HTR-8/SVneo (cell line): ENCODE measurements around the gene CTPS2.
"Not testable (repeated sequence)": the region's sequence is repeated elsewhere in the genome, so short reads cannot be mapped to it uniquely, and the experiment has no call there.

ENCODE experiments used
- DNase-seq: peaks from one replicate; pipeline ENCODE4 v3.0.0; 2011; ENCODE audit warnings: low spot score, mixed read lengths; ENCODE audit not compliant: insufficient read length
- FAIRE-seq: peaks from 2 replicates; lab custom pipeline; 2011; peaks lifted over from hg19 to GRCh38; lab: Jason Lieb, UNC

CTPS2 gene

DNA sequence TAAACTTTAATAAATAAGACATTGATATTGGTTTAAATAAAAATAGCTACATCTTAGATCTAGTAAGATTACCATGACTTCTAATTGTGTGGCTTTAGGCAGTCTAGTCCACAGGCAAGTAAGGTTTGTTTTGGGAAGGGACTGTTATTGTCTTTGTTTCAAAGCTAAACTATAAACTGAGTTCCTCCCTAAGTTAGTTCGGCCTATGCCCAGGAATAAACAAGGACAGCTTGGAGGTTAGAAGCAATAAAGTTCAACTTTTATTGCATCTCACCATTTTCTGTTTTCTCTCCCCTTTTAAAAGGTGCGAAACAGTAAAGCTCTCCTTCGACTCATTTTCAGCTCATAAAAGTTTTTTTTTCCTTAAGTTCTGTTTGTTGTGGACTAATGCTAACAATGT lies 133.0 kb downstream of the CTPS2 start:
- DNase-seq (no peak), FAIRE-seq (no peak)

DNA sequence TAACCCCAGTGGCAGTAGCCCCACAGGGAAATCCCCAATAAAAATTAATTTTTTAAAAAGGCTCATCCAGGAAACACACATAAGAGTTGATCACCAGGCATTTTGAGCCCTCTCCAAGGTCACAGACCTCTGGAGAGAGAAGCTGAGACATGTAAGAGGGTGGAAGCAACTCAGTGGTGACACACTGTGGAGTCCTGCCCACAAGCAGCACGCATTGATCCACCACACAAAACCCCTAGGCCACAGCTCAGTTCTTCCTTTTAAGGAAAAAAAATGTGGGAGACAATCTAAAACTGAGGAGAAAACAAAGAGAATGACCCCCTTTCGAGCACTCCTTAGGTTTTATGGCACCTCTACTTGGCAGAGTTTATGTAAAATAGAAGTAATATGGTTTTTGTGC lies 134.3 kb downstream of the CTPS2 start:
- DNase-seq (no peak), FAIRE-seq (no peak)

DNA sequence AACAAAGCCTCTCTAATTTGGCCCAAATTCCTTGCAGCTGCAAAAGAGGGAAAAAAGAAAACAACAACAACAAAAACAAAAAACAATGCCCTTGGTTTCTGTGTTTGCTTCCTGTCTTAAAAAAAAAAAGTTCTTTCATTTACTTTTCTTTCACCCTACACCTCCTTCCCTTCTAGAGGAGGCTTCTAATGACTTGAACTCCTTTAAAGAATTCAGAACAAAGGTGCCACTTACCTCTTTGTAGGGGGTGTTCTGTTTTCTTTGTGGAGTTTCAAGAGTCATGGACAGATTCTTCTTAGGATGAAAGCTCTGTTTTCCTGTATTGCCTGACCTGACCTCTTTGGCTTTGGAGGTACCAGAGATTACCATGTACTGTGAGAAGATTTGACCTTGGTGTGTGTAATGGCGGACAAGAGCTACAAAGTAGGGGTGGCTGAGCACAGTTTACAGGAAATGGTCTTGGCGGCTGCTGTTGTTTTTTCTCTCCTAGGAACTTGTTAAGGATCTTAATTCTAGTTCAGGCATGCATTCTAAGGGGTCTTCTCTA lies 134.9 kb downstream of the CTPS2 start:
- FAIRE-seq (no peak), DNase-seq (no peak)

DNA sequence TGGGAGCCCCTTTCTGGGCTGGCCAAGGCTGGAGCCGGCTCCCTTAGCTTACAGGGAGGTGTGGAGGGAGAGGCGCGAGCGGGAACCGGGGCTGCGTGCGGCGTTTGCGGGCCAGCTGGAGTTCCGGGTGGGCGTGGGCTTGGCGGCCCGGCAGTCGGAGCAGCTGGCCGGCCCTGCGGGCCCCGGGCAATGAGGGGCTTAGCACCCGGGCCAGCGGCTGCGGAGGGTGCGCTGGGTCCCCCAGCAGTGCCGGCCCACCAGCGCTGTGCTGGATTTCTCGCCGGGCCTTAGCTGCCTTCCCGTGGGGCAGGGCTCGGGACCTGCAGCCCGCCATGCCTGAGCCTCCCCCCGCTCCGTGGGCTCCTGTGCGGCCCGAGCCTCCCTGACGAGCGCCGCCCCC lies 137.1 kb downstream of the CTPS2 start:
- FAIRE-seq, DNase-seq: not testable (repeated sequence)

DNA sequence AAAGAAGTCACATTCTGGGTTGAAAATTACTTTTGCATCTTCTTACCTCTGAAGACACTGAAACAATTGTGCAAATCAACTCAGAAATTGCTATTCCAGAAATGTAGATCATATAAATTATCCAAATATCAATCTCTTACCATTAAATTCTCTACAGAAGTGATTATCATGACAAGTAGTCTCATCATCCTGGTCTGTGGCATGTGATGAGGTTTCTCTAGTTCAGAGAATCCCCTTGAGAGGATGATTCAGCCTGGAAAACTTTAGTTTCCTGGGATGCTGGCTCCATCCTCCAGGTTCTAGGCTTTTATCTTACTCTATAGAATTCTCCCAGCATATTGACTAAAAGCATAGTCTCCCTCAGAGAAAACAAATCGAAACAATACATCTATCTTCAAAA lies 138.7 kb downstream of the CTPS2 start:
- peak; percentile 55 for DNase-seq
- no peak for FAIRE-seq

DNA sequence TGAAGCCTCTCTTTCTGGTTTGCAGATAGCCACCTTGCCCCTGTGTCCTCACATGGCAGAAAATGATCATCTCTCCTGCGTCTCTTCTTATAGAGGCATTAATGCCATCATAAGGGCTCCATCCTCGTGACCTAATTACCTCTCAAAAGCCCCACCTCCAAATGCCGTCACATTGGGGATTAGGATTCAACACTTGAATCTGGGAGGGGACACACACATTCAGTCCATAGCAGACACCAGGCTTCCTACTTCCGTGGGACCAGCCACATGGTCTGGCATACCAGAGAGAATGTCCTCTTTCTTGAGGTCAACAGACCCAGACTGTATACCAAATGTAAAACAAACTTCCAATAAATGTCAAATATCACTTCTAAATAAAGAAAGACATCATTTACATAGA lies 144.8 kb downstream of the CTPS2 start:
- DNase-seq, result no peak
- no peak for FAIRE-seq

DNA sequence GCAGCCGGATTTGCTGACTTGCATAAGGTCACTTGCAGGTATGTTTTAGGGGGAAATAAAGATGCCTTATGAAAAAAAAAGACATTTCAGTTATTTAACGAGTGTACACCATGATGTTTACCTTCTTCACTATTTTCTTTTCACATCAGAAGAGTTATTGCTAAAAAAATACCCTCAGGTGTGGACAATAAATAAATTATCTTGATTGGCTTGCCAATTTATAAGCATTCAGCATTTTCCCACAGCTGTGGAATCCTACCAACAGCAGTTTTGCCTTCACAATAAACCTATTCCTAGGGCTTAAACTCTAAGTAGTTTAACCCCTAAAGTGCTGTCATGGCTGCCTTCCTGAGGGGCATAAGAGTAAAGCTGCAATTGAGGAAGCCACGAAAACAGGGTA lies 145.9 kb downstream of the CTPS2 start:
- FAIRE-seq (no peak), DNase-seq (no peak)

DNA sequence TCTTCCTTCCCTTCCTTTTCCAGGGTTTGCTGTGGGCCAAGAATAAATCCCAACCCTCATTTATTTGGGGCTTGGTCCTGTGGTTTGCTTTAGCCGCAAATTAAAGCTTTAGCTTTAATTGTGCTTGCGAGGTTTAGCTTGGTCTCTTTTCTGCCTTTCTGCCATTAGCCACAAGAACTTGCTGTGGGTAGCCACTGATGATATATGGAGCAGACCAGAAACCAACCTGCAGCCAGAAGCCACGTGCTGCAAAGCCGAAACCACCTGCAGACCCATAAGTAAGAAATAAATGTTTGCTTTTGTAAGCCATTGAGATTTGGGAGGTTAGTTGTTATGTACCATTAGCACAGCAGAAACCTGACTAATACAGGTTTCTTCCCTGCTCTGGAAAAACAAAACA lies 152.3 kb downstream of the CTPS2 start:
- no peak for FAIRE-seq
- DNase-seq, result no peak

DNA sequence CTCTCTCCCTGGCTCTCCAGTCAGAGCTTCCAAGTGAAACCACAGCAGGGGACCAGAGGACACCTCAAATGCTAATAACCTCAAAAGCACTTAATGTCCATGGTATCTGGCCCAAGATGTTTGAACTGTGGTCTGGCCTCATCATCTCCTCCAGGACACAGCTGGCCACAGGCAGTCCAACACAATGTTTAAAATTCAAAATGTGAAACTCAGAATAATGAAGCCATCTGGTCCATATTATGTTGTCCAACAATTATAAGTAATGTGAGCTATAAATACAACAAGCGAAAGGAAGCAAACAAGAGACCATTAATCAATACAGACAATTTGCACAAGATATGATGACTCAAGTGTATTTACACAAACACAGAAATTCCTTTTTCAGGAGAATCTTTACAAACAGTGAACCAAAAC lies 153.3 kb downstream of the CTPS2 start:
- FAIRE-seq (no peak), DNase-seq (no peak)

DNA sequence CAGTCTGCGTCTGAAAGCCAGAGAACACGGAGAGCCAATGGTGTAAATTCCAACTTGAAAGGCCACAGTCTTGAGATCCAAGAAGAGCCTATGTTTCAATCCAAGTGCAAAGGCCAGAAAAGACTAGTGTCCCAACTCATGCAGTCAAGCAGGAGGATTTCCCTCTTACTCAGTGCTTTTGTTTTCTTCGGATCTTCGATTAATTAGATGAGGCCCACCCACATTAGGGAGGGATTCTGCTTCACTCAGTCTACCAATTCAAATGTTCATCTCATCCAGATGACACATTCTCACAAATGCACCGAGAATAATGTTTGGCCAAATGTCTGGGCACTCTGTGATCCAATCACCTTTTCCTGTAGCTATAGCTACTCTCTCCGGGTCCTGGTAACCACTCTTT lies 154.0 kb downstream of the CTPS2 start:
- DNase-seq (no peak), FAIRE-seq (no peak)

DNA sequence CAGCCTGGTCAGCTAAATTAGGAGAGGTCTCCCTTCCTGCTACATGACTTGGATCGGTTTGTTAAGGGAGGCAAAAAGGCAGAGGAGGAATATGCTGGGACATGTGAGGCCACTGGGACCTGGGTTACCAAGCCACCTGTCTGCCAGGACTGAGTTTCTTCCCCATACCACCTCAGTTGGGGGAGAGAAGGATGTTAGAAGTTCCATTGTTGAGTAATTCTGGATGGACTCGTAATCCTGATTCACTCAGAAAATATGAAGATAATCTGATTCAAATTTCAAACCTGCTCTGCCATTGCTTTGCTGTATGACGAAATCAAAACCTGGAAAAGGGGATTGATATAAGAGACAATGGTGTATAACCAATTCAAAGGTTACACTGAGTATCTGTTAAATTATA lies 159.9 kb downstream of the CTPS2 start:
- DNase-seq (peak; percentile 24), FAIRE-seq (no peak)

DNA sequence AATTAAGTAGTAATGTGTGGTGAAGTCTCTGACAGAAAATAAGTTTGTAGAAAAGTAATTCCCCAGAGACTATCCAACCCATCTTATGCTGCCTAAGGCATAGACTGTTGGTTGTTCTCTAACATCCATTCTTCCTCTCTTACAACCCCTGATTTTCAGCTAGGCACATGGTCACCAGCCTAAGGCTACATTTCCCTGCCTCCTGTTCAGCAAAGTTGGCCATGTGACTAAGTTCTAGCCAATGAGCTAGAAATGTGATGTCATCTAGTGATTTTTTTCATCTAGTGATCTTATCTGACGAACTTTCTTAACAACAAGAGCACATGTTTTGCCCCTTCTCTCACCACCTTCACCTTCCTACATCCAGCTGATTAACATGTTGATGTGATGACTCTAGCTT lies 164.8 kb downstream of the CTPS2 start:
- no peak for FAIRE-seq
- DNase-seq, result no peak

DNA sequence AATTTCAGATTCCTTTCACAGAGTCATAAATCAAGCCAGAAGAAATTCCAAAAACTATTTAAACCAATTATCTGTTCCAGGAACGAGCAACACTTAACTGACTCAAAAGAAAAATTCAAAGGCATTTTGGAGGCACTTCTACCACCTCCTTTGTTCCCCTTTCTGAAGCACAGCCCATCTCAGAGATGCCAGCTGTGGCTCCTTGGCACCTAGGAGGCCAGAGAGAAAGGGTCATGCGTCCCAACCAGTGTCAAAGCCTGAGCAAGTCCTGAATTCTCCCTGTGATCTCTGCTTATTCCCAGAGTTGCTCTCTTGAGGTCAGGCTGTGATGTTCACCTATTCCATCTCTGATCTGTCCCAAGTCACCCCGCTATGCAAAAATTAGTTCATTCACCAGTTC lies 167.5 kb downstream of the CTPS2 start:
- FAIRE-seq (no peak), DNase-seq (no peak)
